ENCODE data around the gene PBX4. TPM values are rescaled to one million over a fixed set of nuclear protein-coding genes. Genes with fewer than 3 reads are reported as not detected.

Gene PBX4
- total RNA-seq, 1 experiment from 2014 or later, result 11.6 TPM

DNA sequence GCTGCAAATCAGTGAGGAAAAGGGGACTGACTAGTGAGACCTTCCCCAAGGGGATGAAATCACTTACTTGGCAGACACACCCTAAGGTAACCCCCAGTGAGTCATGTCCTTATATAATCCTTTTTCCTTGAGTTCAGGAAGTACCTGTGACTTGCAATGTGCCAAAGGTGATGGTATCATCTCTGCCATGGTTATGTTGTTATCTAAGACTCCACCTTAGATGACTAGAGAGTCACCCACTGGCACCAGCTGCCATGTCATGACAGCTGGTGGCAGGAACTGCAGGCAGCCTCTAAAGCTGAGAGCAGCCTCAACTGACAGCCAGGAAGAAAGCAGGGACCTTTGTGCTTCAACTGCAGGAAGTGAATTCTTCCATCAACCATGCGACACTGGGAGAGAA is 12.5 kb downstream of the PBX4 start:
- DNase-seq (ENCODE audit: low read depth, low spot score) (peak; percentile 82), ATAC-seq (peak; percentile 80)
- Histone ChIP-seq H3K4me1 (ENCODE audit: control insufficient read depth in 1 of 2, insufficient read depth in 2 of 2, low read length in 2 of 2) (peaks cover 26 to 47% of the 10 kb centered on the region in 2 experiments), H3K9me3 (ENCODE audit: control insufficient read depth in 1 of 2, insufficient read depth in 1 of 2, low read depth in 1 of 2, low read length in 2 of 2) (no peaks in the 10 kb centered on the region), H3K4me3 (replicated peaks in 1 of 2; ENCODE audit: low read depth in 1 of 2, low read length in 2 of 2) (no peak overlapping the region), H3K4me2 (ENCODE audit: low read length) (peak overlapping the region; percentile 59), H2AFZ (ENCODE audit: low read depth, low read length, poor library complexity, severe bottlenecking) (no peak overlapping the region), H3K79me2 (ENCODE audit: insufficient read depth, low read length) (peaks cover 8% of the 10 kb centered on the region), H3K36me3 (ENCODE audit: control insufficient read depth in 1 of 2, insufficient read depth in 2 of 2, low read length in 2 of 2) (no peaks in the 10 kb centered on the region; a peak in 1 of 4 replicates), H3K27me3 (ENCODE audit: insufficient read depth, low read length) (no peaks in the 10 kb centered on the region), H4K20me1 (ENCODE audit: insufficient read depth) (no peaks in the 10 kb centered on the region), H3K9ac (ENCODE audit: low read length) (peak overlapping the region; percentile 22; the same call in 1 of the 2 replicates), H3K27ac (ENCODE audit: low read depth, low read length) (peak overlapping the region; percentile 35), H3K9me2 (ENCODE audit: insufficient read depth) (no peaks in the 10 kb centered on the region)
- intact Hi-C loops (cut with micrococcal nuclease), result no loop called here
- no TSS peak for BruUV-seq (replicated peaks)
- RAD21 ChIA-PET (ENCODE audit: low non-redundant PET in 1 of 2, low total read pairs in 2 of 2, uncharacterized antibody in 2 of 2, unreplicated experiment in 2 of 2), result no interaction called here
- CTCF ChIA-PET, result no interaction called here
- POLR2A ChIA-PET, result no interaction called here
- TF ChIP-seq RAD21 (IDR thresholded peaks at IDR 0.05; ENCODE audit: low read depth), result peak; percentile 20; the same call in 1 of the 2 replicates
- TF ChIP-seq EZH2phosphoT487 (IDR thresholded peaks at IDR 0.05; ENCODE audit: borderline replicate concordance), result no peak
- no peak for TF ChIP-seq EZH2 (IDR thresholded peaks at IDR 0.05)
- peak; percentile 90 for TF ChIP-seq SIN3A (IDR thresholded peaks at IDR 0.05; ENCODE audit: low read depth)
- TF ChIP-seq, protein P1, sequence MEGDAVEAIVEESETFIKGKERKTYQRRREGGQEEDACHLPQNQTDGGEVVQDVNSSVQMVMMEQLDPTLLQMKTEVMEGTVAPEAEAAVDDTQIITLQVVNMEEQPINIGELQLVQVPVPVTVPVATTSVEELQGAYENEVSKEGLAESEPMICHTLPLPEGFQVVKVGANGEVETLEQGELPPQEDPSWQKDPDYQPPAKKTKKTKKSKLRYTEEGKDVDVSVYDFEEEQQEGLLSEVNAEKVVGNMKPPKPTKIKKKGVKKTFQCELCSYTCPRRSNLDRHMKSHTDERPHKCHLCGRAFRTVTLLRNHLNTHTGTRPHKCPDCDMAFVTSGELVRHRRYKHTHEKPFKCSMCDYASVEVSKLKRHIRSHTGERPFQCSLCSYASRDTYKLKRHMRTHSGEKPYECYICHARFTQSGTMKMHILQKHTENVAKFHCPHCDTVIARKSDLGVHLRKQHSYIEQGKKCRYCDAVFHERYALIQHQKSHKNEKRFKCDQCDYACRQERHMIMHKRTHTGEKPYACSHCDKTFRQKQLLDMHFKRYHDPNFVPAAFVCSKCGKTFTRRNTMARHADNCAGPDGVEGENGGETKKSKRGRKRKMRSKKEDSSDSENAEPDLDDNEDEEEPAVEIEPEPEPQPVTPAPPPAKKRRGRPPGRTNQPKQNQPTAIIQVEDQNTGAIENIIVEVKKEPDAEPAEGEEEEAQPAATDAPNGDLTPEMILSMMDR (IDR thresholded peaks at IDR 0.05 in 2 of 3, conservative IDR thresholded peaks at IDR 0.05 in 1 of 3; ENCODE audit: borderline replicate concordance in 1 of 3, insufficient read depth in 1 of 3, low read depth in 2 of 3, low read length in 2 of 3), result no peak
- TF ChIP-seq SP1 (IDR thresholded peaks at IDR 0.05; ENCODE audit: low read depth), result peak; percentile 85
- peak; percentile 76 for TF ChIP-seq FOSL1 (IDR thresholded peaks at IDR 0.05; ENCODE audit: low read depth)
- peak; percentile 42 for TF ChIP-seq YY1 (IDR thresholded peaks at IDR 0.05; ENCODE audit: extremely low read depth, insufficient replicate concordance, low read depth, low read length)
- TF ChIP-seq JUND (IDR thresholded peaks at IDR 0.05), result peak; percentile 85
- TF ChIP-seq POLR2A (IDR thresholded peaks at IDR 0.05; ENCODE audit: borderline replicate concordance, extremely low read depth, insufficient read depth, insufficient read length), result no peak
- TF ChIP-seq ZNF274 (IDR thresholded peaks at IDR 0.05; ENCODE audit: low read depth, low read length), result no peak
- peak; percentile 82 for TF ChIP-seq CEBPB (IDR thresholded peaks at IDR 0.05; ENCODE audit: low read depth)
- TF ChIP-seq, protein P2, sequence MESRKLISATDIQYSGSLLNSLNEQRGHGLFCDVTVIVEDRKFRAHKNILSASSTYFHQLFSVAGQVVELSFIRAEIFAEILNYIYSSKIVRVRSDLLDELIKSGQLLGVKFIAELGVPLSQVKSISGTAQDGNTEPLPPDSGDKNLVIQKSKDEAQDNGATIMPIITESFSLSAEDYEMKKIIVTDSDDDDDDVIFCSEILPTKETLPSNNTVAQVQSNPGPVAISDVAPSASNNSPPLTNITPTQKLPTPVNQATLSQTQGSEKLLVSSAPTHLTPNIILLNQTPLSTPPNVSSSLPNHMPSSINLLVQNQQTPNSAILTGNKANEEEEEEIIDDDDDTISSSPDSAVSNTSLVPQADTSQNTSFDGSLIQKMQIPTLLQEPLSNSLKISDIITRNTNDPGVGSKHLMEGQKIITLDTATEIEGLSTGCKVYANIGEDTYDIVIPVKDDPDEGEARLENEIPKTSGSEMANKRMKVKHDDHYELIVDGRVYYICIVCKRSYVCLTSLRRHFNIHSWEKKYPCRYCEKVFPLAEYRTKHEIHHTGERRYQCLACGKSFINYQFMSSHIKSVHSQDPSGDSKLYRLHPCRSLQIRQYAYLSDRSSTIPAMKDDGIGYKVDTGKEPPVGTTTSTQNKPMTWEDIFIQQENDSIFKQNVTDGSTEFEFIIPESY (IDR thresholded peaks at IDR 0.05; ENCODE audit: extremely low read depth, insufficient replicate concordance, low read length), result no peak
- TF ChIP-seq SRF (IDR thresholded peaks at IDR 0.05; ENCODE audit: low read depth), result no peak
- TF ChIP-seq ZFX (IDR thresholded peaks at IDR 0.05), result no peak
- no peak for TF ChIP-seq EGR1 (IDR thresholded peaks at IDR 0.05; ENCODE audit: low read depth)
- no peak; the same call in 1 of the 2 replicates for TF ChIP-seq ELF1 (IDR thresholded peaks at IDR 0.05; ENCODE audit: borderline replicate concordance, low read depth)
- TF ChIP-seq, protein P3, sequence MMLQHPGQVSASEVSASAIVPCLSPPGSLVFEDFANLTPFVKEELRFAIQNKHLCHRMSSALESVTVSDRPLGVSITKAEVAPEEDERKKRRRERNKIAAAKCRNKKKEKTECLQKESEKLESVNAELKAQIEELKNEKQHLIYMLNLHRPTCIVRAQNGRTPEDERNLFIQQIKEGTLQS (IDR thresholded peaks at IDR 0.05), result 0 out of 2 replicates have a peak, but pooled peaks have one; percentile 45
- TF ChIP-seq, protein P4, sequence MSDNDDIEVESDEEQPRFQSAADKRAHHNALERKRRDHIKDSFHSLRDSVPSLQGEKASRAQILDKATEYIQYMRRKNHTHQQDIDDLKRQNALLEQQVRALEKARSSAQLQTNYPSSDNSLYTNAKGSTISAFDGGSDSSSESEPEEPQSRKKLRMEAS (IDR thresholded peaks at IDR 0.05), result peak; percentile 78
- no peak for TF ChIP-seq TCF7L2 (IDR thresholded peaks at IDR 0.05; ENCODE audit: borderline replicate concordance, extremely low read depth, insufficient read depth, insufficient read length)
- TF ChIP-seq POLR2AphosphoS5 (IDR thresholded peaks at IDR 0.05; ENCODE audit: low read depth, low read length), result peak; percentile 57; the same call in 1 of the 2 replicates
- TF ChIP-seq, protein P5, sequence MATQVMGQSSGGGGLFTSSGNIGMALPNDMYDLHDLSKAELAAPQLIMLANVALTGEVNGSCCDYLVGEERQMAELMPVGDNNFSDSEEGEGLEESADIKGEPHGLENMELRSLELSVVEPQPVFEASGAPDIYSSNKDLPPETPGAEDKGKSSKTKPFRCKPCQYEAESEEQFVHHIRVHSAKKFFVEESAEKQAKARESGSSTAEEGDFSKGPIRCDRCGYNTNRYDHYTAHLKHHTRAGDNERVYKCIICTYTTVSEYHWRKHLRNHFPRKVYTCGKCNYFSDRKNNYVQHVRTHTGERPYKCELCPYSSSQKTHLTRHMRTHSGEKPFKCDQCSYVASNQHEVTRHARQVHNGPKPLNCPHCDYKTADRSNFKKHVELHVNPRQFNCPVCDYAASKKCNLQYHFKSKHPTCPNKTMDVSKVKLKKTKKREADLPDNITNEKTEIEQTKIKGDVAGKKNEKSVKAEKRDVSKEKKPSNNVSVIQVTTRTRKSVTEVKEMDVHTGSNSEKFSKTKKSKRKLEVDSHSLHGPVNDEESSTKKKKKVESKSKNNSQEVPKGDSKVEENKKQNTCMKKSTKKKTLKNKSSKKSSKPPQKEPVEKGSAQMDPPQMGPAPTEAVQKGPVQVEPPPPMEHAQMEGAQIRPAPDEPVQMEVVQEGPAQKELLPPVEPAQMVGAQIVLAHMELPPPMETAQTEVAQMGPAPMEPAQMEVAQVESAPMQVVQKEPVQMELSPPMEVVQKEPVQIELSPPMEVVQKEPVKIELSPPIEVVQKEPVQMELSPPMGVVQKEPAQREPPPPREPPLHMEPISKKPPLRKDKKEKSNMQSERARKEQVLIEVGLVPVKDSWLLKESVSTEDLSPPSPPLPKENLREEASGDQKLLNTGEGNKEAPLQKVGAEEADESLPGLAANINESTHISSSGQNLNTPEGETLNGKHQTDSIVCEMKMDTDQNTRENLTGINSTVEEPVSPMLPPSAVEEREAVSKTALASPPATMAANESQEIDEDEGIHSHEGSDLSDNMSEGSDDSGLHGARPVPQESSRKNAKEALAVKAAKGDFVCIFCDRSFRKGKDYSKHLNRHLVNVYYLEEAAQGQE (IDR thresholded peaks at IDR 0.05; ENCODE audit: low read depth), result no peak
